Naive thymus-derived CD4-positive, alpha-beta T cell (primary cell): ENCODE measurements around the gene VARS1. TPM values are rescaled to one million over a fixed set of nuclear protein-coding genes. Genes with fewer than 3 reads are reported as not detected.

Source experiments
- ATAC-seq: fragments of 150-1000 bp; cut with Tn5 transposase; 2 replicates; pipeline ENCODE4 v1.10.0; 2021; ENCODE audit warnings: mild to moderate bottlenecking, moderate library complexity
- CTCF ChIA-PET: fragments of 350-600 bp; sonication (Branson Sonifier 250); formaldehyde crosslinking; loops from one replicate; lab custom pipeline; 2021; ENCODE audit warnings: antibody characterized with exemption; lab: Charles Lee
- POLR2A ChIA-PET: fragments of 350-600 bp; sonication (Branson Sonifier 250); formaldehyde crosslinking; loops from one replicate; lab custom pipeline; 2021; ENCODE audit warnings: antibody characterized with exemption, inconsistent platforms; lab: Charles Lee
- DNase-seq, 9 donors: peaks; one replicate each; pipeline versions ENCODE4 v3.0.0 to v3.0.0-alpha.2; 2020 to 2022; ENCODE audit warnings: mixed read lengths in 1 of 9
- H3K27ac ChIP-seq: one replicate; pipeline ENCODE4 v1.7.0; 2013; ENCODE audit warnings: mild to moderate bottlenecking, low read depth, low read length, moderate library complexity
- H3K27me3 ChIP-seq, 2 donors: one replicate each; pipeline ENCODE4 v1.7.0; 2013; ENCODE audit warnings: low read length in 2 of 2, mild to moderate bottlenecking in 2 of 2, moderate library complexity in 2 of 2; ENCODE audit not compliant: control insufficient read depth in 2 of 2, insufficient read depth in 2 of 2
- H3K36me3 ChIP-seq, 3 experiments: 1 replicate in 2 of 3; 2 replicates in 1 of 3; pipeline ENCODE4 v1.7.0; 2013; ENCODE audit warnings: low read length in 3 of 3, mild to moderate bottlenecking in 3 of 3, moderate library complexity in 1 of 3; ENCODE audit not compliant: insufficient read depth in 3 of 3, control insufficient read depth in 2 of 3
- H3K4me1 ChIP-seq, 2 donors: one replicate each; pipeline ENCODE4 v1.7.0; 2013; ENCODE audit warnings: low read length in 2 of 2, mild to moderate bottlenecking in 2 of 2, moderate library complexity in 1 of 2; ENCODE audit not compliant: control insufficient read depth in 2 of 2, insufficient read depth in 2 of 2
- H3K4me3 ChIP-seq: 2 replicates; pipeline ENCODE4 v1.7.0; 2013; ENCODE audit warnings: mild to moderate bottlenecking, low read length
- H3K9me3 ChIP-seq, 3 experiments: 1 replicate in 2 of 3; 2 replicates in 1 of 3; pipeline ENCODE4 v1.7.0; 2013; ENCODE audit warnings: low read length in 3 of 3; ENCODE audit not compliant: control insufficient read depth in 2 of 3
- H3K27ac Mint-ChIP-seq, 9 donors: one replicate each; pipeline ENCODE4 v1.8.0; 2020 to 2022; ENCODE audit warnings: mixed read lengths in 9 of 9, mild to moderate bottlenecking in 8 of 9, moderate library complexity in 5 of 9, inconsistent platforms in 2 of 9
- H3K27me3 Mint-ChIP-seq, 5 donors: one replicate each; pipeline ENCODE4 v1.8.0; 2021 to 2022; ENCODE audit warnings: mixed read lengths in 5 of 5, mild to moderate bottlenecking in 1 of 5
- H3K36me3 Mint-ChIP-seq, 5 donors: one replicate each; pipeline ENCODE4 v1.8.0; 2020 to 2022; ENCODE audit warnings: mixed read lengths in 5 of 5, mild to moderate bottlenecking in 3 of 5, inconsistent platforms in 1 of 5
- H3K4me1 Mint-ChIP-seq, 7 donors: one replicate each; pipeline ENCODE4 v1.8.0; 2020 to 2022; ENCODE audit warnings: mixed read lengths in 7 of 7, mild to moderate bottlenecking in 3 of 7, inconsistent platforms in 1 of 7
- H3K4me3 Mint-ChIP-seq, 10 donors: one replicate each; pipeline ENCODE4 v1.8.0; 2020 to 2022; ENCODE audit warnings: mild to moderate bottlenecking in 10 of 10, mixed read lengths in 10 of 10, moderate library complexity in 6 of 10, inconsistent platforms in 2 of 10
- H3K9me3 Mint-ChIP-seq, 11 donors: one replicate each; pipeline ENCODE4 v1.8.0; 2020 to 2022; ENCODE audit warnings: mixed read lengths in 11 of 11, mild to moderate bottlenecking in 4 of 11, inconsistent platforms in 1 of 11, moderate library complexity in 1 of 11
- intact Hi-C, 2 donors: fragments of 100-400 bp; cut with micrococcal nuclease; formaldehyde crosslinking; loops; one replicate each; pipeline ENCODE4 v1.15.1; 2023
- polyA plus RNA-seq, 2 donors: library from polyadenylated mRNA; unstranded; fragments of 300-500 nt; fragmentation: Illumina TruSeq; gene quantifications; one replicate each; pipeline ENCODE4 v1.2.3, GENCODE V29; 2021
- total RNA-seq, 6 experiments: library from RNA in 5 of 6; stranded (reverse) in 5 of 6; gene quantifications; 1 replicate in 5 of 6; 2 replicates in 1 of 6; pipeline ENCODE4 v1.2.3 and lab custom pipeline; 2021 to 2026

The VARS1 gene
- total and polyA plus RNA-seq, 7 experiments from 2014 or later: 32.2 to 84.2 (median 44.8) TPM

DNA sequence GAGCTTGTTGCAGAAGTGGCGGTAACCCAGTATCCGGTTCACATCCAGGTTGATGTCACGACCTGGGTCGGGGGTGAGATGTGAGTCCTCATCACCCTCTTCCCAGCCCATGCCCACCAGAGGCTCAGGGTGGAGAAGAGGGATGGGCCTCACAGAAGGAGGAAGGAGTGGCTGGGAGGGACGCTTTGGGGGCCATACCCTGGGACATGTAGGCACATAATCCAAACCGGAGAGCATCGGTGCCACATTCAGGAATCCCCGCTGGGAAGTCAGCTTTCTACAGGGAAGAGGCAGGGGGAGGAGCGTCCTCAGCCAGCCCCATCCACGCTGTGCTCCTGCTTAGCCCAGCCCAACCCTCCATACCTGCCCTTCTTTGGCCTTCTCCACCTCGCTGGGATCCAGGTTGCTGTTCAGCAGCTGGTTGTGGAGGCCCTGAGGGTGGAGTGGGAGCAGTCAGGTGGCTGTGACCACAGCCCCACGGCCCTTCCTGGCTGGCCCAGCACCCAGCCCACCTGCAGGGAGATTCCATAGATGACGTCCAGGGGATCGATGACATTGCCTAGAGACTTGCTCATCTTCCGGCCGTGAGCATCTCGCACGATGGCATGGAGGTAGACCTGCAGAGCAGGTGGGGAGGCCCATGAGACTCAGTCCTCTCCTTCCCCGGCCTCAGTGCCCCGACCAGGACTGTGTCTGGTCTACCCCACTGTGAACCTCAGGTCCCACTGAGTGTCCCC lies 14.9 kb downstream of the VARS1 start:
- Histone ChIP-seq H3K27me3 (no peaks in the 10 kb centered on the region), H3K4me3 (no peak overlapping the region), H3K36me3 (peaks cover 5 to 78% (median 6%) of the 10 kb centered on the region in 3 experiments), H3K9me3 (no peaks in the 10 kb centered on the region), H3K27ac (no peak overlapping the region), H3K4me1 (peaks cover 15 to 18% of the 10 kb centered on the region in 2 donors)
- ChIA-PET CTCF (no interaction called here), POLR2A (interaction anchor here (0.5 kb wide), 1 partner anchor 31 kb away, joined by 5 read pairs; no protein-coding TSS in a partner anchor)
- DNase-seq (no peak), ATAC-seq (no peak)
- intact Hi-C loops: no loop called here
- Mint-ChIP-seq H3K27me3 (no peaks in the 10 kb centered on the region), H3K4me1 (peaks cover 5 to 21% (median 18%) of the 10 kb centered on the region in 7 donors), H3K9me3 (no peaks in the 10 kb centered on the region), H3K27ac (no peak overlapping the region), H3K4me3 (no peak overlapping the region), H3K36me3 (peaks cover 4 to 40% (median 12%) of the 10 kb centered on the region in 5 donors)

DNA sequence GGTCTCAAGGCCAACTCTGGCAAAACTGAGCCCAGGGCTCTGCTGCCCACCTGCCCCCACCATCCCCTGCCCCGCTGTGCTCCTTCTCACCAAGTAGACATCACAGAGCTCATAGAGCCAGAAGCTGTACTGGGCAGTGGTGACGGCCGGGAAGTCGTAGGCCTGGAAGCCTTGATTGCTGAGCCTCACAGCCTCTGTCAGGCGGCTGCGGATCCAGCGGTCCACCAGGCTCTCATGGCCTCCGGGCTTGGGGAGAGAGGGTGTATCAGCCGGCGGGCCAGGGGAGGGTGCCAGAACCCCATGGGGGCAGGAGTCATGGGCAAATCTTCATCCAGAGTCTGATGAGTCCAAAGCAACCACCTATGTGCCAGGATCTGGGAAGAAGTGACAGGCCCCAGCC lies 15.6 kb downstream of the VARS1 start:
- no peak overlapping the region for H3K4me3 ChIP-seq
- no peak overlapping the region for H3K4me3 Mint-ChIP-seq
- H3K9me3 ChIP-seq: no peaks in the 10 kb centered on the region
- H3K27ac Mint-ChIP-seq: no peak overlapping the region
- H3K36me3 Mint-ChIP-seq: peaks cover 4 to 40% (median 12%) of the 10 kb centered on the region in 5 donors
- no peaks in the 10 kb centered on the region for H3K27me3 Mint-ChIP-seq
- no peaks in the 10 kb centered on the region for H3K9me3 Mint-ChIP-seq
- peaks cover 3 to 70% (median 6%) of the 10 kb centered on the region in 3 experiments for H3K36me3 ChIP-seq
- ChIA-PET POLR2A (interaction anchor here (0.5 to 1.3 kb wide), 2 partner anchors 15 to 32 kb away, joined by 4 to 5 read pairs; no protein-coding TSS in a partner anchor), CTCF (no interaction called here)
- H3K4me1 Mint-ChIP-seq: peaks cover 5 to 28% (median 23%) of the 10 kb centered on the region in 7 donors
- H3K27ac ChIP-seq: no peak overlapping the region
- H3K4me1 ChIP-seq: peaks cover 15 to 18% of the 10 kb centered on the region in 2 donors
- ATAC-seq: no peak
- DNase-seq: no peak
- intact Hi-C loops: no loop called here
- no peaks in the 10 kb centered on the region for H3K27me3 ChIP-seq

DNA sequence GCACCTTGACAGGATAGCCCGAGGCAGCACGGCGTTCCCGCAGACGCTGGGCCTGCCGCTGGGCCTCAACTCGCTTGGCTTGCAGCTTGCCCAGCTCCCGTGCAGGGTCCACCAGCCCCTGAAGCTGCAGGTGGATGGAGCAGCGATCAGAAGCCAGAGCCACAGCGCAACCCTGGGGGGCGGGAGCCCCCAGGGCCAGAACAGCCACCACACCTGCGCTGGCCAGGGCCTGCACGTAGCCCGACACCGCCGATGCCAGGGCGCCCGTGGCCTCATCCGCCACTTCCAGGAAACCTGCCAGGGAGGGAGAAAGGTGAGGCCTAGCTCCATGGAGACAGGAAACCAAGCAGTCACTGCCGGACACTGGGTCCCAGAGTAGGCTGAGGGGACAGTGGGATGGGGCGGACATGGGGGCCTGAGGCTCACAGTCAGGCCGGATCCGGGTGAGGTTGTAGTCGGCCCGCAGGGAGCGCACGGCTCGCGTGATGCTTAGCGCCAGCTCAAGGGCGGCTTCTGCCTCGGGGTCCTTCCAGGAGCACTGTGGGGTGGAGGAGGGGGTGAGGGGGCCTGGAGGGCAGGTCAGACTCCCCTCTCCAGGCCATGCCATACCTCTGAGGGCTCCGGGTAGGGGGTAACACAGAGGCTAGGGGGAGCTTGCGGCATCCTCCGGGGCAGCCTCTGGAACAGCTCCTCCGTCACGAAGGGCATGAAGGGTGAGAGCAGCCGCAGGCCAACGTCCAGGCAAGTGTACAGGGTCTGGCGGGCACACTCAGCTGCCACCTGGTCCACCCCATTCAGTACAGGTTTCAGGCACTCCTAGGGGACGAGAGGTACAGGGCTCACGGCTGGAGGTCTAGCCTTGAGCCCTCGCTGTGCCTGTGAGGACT lies 16.3 kb downstream of the VARS1 start:
- Mint-ChIP-seq H3K36me3 (peaks cover 3 to 34% (median 7%) of the 10 kb centered on the region in 5 donors), H3K27me3 (no peaks in the 10 kb centered on the region), H3K27ac (no peak overlapping the region), H3K9me3 (no peaks in the 10 kb centered on the region), H3K4me1 (peaks cover 5 to 28% (median 23%) of the 10 kb centered on the region in 7 donors), H3K4me3 (no peak overlapping the region)
- Histone ChIP-seq H3K27ac (no peak overlapping the region), H3K27me3 (no peaks in the 10 kb centered on the region), H3K4me3 (no peak overlapping the region), H3K9me3 (no peaks in the 10 kb centered on the region), H3K36me3 (peaks cover 0 to 64% (median 4%) of the 10 kb centered on the region in 3 experiments), H3K4me1 (peaks cover 15 to 18% of the 10 kb centered on the region in 2 donors)
- intact Hi-C loops: no loop called here
- ChIA-PET POLR2A (interaction anchor here (1.3 kb wide), 1 partner anchor 16 kb away, joined by 4 read pairs; no protein-coding TSS in a partner anchor), CTCF (interaction anchor here (1.1 to 1.3 kb wide), 2 partner anchors 9 to 54 kb away, joined by 3 to 4 read pairs; no protein-coding TSS in a partner anchor)
- ATAC-seq (no peak), DNase-seq (no peak)

DNA sequence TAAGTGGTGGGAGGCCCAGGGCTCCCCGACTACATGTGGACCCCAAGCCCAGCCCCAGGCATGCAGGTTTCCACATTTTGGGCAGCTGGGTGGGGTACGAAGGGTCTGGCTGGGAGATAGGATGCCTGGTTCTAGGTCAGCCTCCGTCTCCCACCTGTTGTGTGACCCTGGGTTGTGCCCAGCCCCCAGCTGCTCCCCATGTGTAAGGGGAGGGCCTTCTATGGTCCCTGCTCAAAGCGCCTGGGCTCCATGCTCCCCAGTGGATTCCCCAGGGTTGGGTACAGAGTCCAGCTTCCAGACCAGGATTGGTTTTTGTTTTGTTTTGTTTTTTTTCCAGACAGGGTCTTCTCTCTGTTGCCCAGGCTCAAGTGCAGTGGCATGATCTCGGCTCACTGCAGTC lies 17.4 kb downstream of the VARS1 start:
- Mint-ChIP-seq H3K4me1 (peaks cover 5 to 28% (median 23%) of the 10 kb centered on the region in 7 donors), H3K27ac (peak overlapping the region in 1 of 9 donors; percentile 83), H3K36me3 (peaks cover 0 to 31% (median 5%) of the 10 kb centered on the region in 5 donors), H3K9me3 (no peaks in the 10 kb centered on the region), H3K4me3 (no peak overlapping the region), H3K27me3 (no peaks in the 10 kb centered on the region)
- ATAC-seq (no peak), DNase-seq (no peak)
- Histone ChIP-seq H3K4me3 (no peak overlapping the region), H3K9me3 (no peaks in the 10 kb centered on the region), H3K27me3 (no peaks in the 10 kb centered on the region), H3K27ac (no peak overlapping the region), H3K4me1 (peaks cover 18 to 20% of the 10 kb centered on the region in 2 donors), H3K36me3 (peaks cover 0 to 55% (median 4%) of the 10 kb centered on the region in 3 experiments)
- intact Hi-C loops: no loop called here
- CTCF ChIA-PET: interaction anchor here (0.7 to 1.3 kb wide), 3 partner anchors 8 to 23 kb away, joined by 3 to 4 read pairs (median 4); no protein-coding TSS in a partner anchor
- POLR2A ChIA-PET: interaction anchor here (0.6 to 1.1 kb wide), 2 partner anchors 36 to 182 kb away, joined by 3 read pairs; no protein-coding TSS in a partner anchor

DNA sequence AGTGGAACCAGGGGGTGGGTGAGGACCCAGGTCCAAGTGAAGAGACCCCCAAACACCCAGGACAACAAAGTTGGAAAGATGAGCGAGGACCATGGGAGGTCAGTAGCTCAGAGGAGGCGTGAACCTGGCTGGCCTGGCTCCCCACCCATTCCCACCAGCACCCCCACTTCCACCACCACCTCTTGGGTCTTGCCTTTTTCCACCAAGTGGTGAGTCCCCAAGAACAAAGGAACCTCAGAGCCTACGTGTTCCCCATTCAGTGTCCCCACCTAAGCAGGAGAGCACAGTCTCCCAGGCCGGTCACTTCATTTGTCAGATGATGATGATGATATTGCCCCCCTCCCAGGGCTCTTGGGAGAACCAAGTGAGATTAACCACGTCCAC lies 17.9 kb downstream of the VARS1 start:
- peaks cover 0 to 49% (median 4%) of the 10 kb centered on the region in 3 experiments for H3K36me3 ChIP-seq
- Mint-ChIP-seq H3K9me3 (no peaks in the 10 kb centered on the region), H3K36me3 (peaks cover 0 to 26% (median 3%) of the 10 kb centered on the region in 5 donors), H3K4me1 (peaks cover 5 to 31% (median 28%) of the 10 kb centered on the region in 7 donors), H3K27ac (peak overlapping the region in 1 of 9 donors; percentile 83), H3K4me3 (peak overlapping the region in 1 of 10 donors; percentile 65), H3K27me3 (no peaks in the 10 kb centered on the region)
- H3K9me3 ChIP-seq: no peaks in the 10 kb centered on the region
- DNase-seq (no peak), ATAC-seq (no peak)
- no peaks in the 10 kb centered on the region for H3K27me3 ChIP-seq
- ChIA-PET POLR2A (interaction anchor here (0.6 to 1.1 kb wide), 2 partner anchors 37 to 182 kb away, joined by 3 read pairs; no protein-coding TSS in a partner anchor), CTCF (interaction anchor here (0.6 to 1.3 kb wide), 3 partner anchors 14 to 1194 kb away, joined by 3 to 4 read pairs (median 3); no protein-coding TSS in a partner anchor)
- H3K27ac ChIP-seq: no peak overlapping the region
- H3K4me3 ChIP-seq: no peak overlapping the region
- peaks cover 24 to 25% of the 10 kb centered on the region in 2 donors for H3K4me1 ChIP-seq
- intact Hi-C loops: loop anchor here in 1 of 2 donors (2.0 kb wide), 1 partner anchor 39 kb away; no protein-coding TSS in a partner anchor
